Activated T-helper 1 cell treated with anti-CD3 and anti-CD28 coated beads, Interleukin-12 subunit alpha, Interleukin-12 subunit beta, Interleukin-2, Interleukin-4 antibody, amounts not matched to agents 30 ng/mL and 10 ng/mL and 1 ng/mL, durations not matched to agents 14 hours and 24 hours and 36 hours (primary cell): ENCODE results near the gene KDM4C. TPM values are rescaled to one million over a fixed set of nuclear protein-coding genes. Genes with fewer than 3 reads are reported as not detected.
"Not testable (repeated sequence)": the region's sequence is repeated elsewhere in the genome, so short reads cannot be mapped to it uniquely, and the experiment has no call there.

Source experiments
- DNase-seq: peaks from one replicate; pipeline ENCODE4 v3.0.0; 2021; ENCODE audit warnings: low spot score
- H3K27ac Mint-ChIP-seq: one replicate; pipeline ENCODE4 v1.8.0; 2021; ENCODE audit warnings: mild to moderate bottlenecking, mixed read lengths
- H3K27me3 Mint-ChIP-seq: one replicate; pipeline ENCODE4 v1.8.0; 2022; ENCODE audit warnings: mild to moderate bottlenecking, moderate library complexity, mixed read lengths; ENCODE audit not compliant: insufficient read depth
- H3K36me3 Mint-ChIP-seq: one replicate; pipeline ENCODE4 v1.8.0; 2021; ENCODE audit warnings: low read depth, mixed read lengths
- H3K4me1 Mint-ChIP-seq: one replicate; pipeline ENCODE4 v1.8.0; 2021; ENCODE audit warnings: low read depth, mixed read lengths
- H3K4me3 Mint-ChIP-seq: one replicate; pipeline ENCODE4 v1.8.0; 2021; ENCODE audit warnings: mild to moderate bottlenecking, moderate library complexity, mixed read lengths
- H3K9me3 Mint-ChIP-seq: one replicate; pipeline ENCODE4 v1.8.0; 2021; ENCODE audit warnings: mixed read lengths
- intact Hi-C: fragments of 100-400 bp; cut with micrococcal nuclease; formaldehyde crosslinking; loops from one replicate; pipeline ENCODE4 v1.15.1; 2024
- total RNA-seq: library from RNA; stranded (reverse); gene quantifications from 2 replicates; pipeline ENCODE4 v1.2.3, GENCODE V29; 2022

Gene KDM4C
- 35.9 and 41.4 TPM in 2 replicates for total RNA-seq

DNA sequence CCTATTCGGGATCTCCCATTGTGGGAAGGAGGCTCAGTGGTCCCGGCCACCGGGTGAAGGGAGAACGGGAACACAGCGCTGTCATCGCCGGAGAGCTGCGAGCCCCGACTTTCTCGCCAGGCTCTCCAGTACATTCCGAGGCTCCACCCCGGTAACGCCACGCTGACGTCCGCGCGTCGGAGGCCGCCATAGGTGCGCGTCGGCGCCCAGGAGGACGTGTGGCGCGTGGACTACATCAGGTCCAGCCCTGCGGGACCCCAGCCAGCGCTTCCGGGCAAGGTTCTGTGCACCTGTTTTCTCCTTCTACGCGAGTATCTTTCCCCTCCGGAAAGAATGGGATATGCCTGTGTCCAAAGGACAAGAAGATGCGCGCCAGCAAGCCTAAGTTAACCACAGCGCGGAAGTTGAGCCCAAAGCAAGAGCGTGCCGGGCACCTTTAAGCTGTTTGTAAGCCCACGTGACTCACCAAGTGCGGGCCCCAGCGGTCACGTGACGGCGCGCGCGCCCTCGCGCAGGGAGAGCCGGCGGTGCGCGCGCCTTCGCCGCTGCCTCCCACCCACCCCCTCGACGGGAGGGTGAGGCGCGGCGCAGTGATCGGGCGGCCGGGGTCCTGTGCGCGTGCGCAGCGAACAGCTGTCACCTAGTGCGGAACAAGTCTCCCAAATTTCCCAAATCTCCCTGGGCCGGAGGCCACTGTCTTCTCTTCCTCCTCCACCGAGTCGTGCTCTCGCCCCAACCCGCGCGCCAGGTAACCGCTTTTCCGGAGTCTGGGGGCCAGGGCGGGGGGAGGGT lies at the start of gene KDM4C:
KDM4C (plus strand) TSS at position 518 of the 792 bp plus-strand sequence. CDS start 35,016 bp downstream, outside the sequence.
- peak within 1 kb of the TSS; percentile 99 for H3K27ac Mint-ChIP-seq
- DNase-seq: peak; percentile 91
- intact Hi-C loops: loop anchor here (1.0 to 10.0 kb wide), 15 partner anchors 41 to 1219 kb away; partner anchors contain the start of genes ERMP1, RIC1 and UHRF2
- H3K27me3 Mint-ChIP-seq: no peaks in the 10 kb centered on the region
- H3K36me3 Mint-ChIP-seq: peaks cover 2% of the 10 kb centered on the region
- no peaks in the 10 kb centered on the region for H3K9me3 Mint-ChIP-seq
- H3K4me3 Mint-ChIP-seq: peak within 1 kb of the TSS; percentile 99
- H3K4me1 Mint-ChIP-seq: peaks cover 12% of the 10 kb centered on the region

- H3K4me1 Mint-ChIP-seq: peaks cover 7% of the 10 kb centered on the region
- H3K27me3 Mint-ChIP-seq: no peaks in the 10 kb centered on the region
- peaks cover 3% of the 10 kb centered on the region for H3K9me3 Mint-ChIP-seq
- H3K27ac Mint-ChIP-seq: no peak overlapping the region
- intact Hi-C loops: no loop called here
- H3K36me3 Mint-ChIP-seq: peaks cover 2% of the 10 kb centered on the region
- DNase-seq: no peak
- H3K4me3 Mint-ChIP-seq: no peak overlapping the region
Observed at GRCh38 chr9:6708732-6709131, 49.0 kb upstream of the KDM4C start.

- H3K4me3 Mint-ChIP-seq: no peak overlapping the region
- no peak overlapping the region for H3K27ac Mint-ChIP-seq
- no peaks in the 10 kb centered on the region for H3K27me3 Mint-ChIP-seq
- H3K9me3 Mint-ChIP-seq: peaks cover 3% of the 10 kb centered on the region
- no peak for DNase-seq
- no peaks in the 10 kb centered on the region for H3K36me3 Mint-ChIP-seq
- intact Hi-C loops: no loop called here
- H3K4me1 Mint-ChIP-seq: peaks cover 4% of the 10 kb centered on the region
Observed at GRCh38 chr9:6711403-6711802, 46.4 kb upstream of the KDM4C start.

DNA sequence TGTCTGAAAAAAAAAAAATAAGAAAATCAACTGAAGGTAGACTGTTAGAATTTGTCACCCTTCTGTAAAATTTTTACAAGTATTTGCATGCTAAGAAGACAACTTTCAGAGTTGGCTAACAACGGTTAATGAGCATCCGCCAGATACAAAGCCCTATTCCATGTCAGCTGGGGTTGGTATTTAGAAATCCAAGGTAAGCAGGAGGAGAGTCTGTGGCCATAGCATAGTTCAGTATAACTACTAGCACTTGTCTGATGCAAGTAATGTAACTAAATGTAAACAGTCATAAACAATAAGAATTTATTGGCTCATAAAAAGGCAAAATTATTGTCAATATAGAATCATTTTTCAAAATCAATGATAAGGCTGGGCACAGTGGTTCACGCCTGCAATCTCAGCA lies 45.7 kb upstream of the KDM4C start:
- intact Hi-C loops: no loop called here
- Mint-ChIP-seq H3K36me3 (no peaks in the 10 kb centered on the region), H3K27ac (no peak overlapping the region), H3K4me1 (peaks cover 7% of the 10 kb centered on the region), H3K4me3 (no peak overlapping the region), H3K9me3 (peaks cover 3% of the 10 kb centered on the region), H3K27me3 (no peaks in the 10 kb centered on the region)
- DNase-seq: no peak

- H3K27ac Mint-ChIP-seq: no peak overlapping the region
- no peaks in the 10 kb centered on the region for H3K36me3 Mint-ChIP-seq
- H3K27me3 Mint-ChIP-seq: peaks cover 4% of the 10 kb centered on the region
- peaks cover 7% of the 10 kb centered on the region for H3K4me1 Mint-ChIP-seq
- intact Hi-C loops: no loop called here
- H3K9me3 Mint-ChIP-seq: no peaks in the 10 kb centered on the region
- no peak overlapping the region for H3K4me3 Mint-ChIP-seq
- no peak for DNase-seq
Observed at GRCh38 chr9:6714176-6714575, 43.6 kb upstream of the KDM4C start.

- H3K27me3 Mint-ChIP-seq, H3K9me3 Mint-ChIP-seq, DNase-seq, H3K4me1 Mint-ChIP-seq, H3K36me3 Mint-ChIP-seq, intact Hi-C loops: not testable (repeated sequence)
- H3K4me3 Mint-ChIP-seq: peak overlapping the region; percentile 84
- H3K27ac Mint-ChIP-seq: peak overlapping the region; percentile 83
Observed at GRCh38 chr9:6715153-6715754, 42.5 kb upstream of the KDM4C start.

DNA sequence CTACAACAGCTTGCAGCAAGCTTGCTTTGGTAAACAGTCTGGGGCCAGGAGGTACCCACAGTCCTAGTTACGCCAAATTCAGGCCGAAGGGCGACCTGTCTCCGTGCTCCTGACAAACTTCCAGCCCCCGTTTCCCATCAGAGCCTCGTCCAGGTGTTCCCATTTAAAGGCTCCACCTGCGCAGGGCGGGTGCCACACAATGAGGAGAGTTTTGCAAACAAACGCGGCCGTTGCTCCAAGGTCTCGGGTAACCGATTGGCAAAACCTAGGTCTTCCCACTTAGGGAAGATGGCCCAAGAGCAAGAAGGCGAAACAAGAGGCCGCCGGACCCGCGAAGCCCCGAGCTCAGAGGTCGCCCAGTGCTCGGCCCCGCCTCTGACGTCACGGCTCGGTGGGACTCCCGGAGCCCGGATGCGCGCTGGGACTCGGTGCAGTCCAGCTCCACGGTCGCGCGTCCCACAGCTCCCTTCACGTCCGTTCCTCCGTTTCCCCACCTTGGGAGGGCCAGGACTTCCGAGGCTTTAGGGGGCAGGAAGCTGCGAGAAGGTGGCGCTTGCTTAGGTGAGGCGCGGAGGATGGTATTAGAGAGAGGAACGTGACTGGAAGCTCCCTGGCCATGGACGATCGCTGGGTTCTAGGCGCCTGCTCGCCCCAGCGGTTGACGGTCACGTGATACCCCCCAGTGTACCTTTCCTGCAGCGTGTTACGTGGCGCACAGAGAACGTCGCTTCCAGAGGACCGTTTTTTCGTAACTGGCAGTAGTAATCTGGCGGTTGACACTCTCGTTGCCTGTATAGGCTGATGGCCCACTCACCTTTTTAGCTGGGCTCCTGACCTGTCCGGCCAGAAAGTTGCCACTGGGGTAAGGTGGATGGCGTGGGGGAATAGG lies 41.8 kb upstream of the KDM4C start:
- Mint-ChIP-seq H3K9me3 (no peaks in the 10 kb centered on the region), H3K27me3 (peaks cover 4% of the 10 kb centered on the region), H3K4me3 (peak overlapping the region; percentile 84), H3K4me1 (peaks cover 7% of the 10 kb centered on the region), H3K27ac (peak overlapping the region; percentile 83), H3K36me3 (no peaks in the 10 kb centered on the region)
- DNase-seq: peak; percentile 61
- intact Hi-C loops: loop anchor here (1.0 kb wide), 3 partner anchors 12 to 41 kb away; partner anchors contain the start of gene KDM4C

DNA sequence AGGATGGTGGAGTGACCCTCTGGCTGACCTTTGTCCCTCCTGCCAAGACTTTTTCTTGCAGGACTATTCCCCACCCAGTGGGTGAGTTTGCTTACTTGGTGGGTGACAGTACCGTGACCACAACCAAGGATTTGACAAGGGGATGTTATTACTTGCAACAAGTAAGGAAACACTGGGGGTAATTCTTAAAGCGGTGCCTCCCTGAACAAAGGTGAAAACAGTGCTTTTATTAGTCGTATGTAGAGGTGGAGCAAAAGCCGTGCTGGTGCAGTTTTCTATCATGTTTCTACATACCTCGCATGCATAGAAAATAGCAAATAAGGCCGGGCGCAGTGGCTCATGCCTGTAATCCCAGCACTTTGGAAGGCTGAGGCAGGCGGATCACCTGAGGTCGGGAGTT lies 41.0 kb upstream of the KDM4C start:
- DNase-seq: no peak
- Mint-ChIP-seq H3K27me3 (peaks cover 4% of the 10 kb centered on the region), H3K36me3 (no peaks in the 10 kb centered on the region), H3K27ac (peak overlapping the region; percentile 83), H3K4me1 (peaks cover 7% of the 10 kb centered on the region), H3K4me3 (peak overlapping the region; percentile 84), H3K9me3 (no peaks in the 10 kb centered on the region)
- intact Hi-C loops: loop anchor here (1.0 kb wide), 3 partner anchors 12 to 41 kb away; partner anchors contain the start of gene KDM4C

DNA sequence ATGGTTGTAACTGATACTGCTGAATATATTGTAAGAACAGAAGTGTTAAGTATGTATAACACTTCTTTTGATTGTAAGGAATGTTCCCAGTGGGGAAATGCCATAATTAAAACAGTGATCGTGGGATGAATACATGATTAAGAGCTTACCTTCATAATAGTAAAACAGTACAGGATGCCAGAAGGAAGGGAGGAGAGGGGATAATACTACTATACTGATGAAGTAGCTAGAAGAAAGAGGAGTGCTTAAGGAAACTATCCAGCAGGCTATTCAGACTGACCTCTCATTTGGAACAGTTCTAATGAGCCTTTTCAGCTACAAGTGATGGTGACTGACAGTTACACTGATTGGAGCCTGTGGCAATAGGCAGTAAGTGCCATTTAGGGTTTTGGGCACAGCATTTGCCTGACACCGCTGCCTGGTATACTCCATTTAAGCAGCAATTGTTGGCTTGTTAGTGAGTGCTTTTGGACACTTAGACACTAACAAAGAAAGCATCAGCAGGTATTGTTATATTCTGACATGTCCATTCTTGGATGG lies 33.8 kb upstream of the KDM4C start:
- Mint-ChIP-seq H3K36me3 (no peaks in the 10 kb centered on the region), H3K4me1 (no peaks in the 10 kb centered on the region)
- intact Hi-C loops: no loop called here

GRCh38 chr9:6733257-6733656 lies 24.5 kb upstream of the KDM4C start:
- Mint-ChIP-seq H3K27me3 (no peaks in the 10 kb centered on the region), H3K36me3 (no peaks in the 10 kb centered on the region), H3K4me1 (no peaks in the 10 kb centered on the region), H3K27ac (no peak overlapping the region), H3K4me3 (no peak overlapping the region), H3K9me3 (no peaks in the 10 kb centered on the region)
- intact Hi-C loops: no loop called here
- DNase-seq: no peak

More for the DNA sequence above, 33.8 kb upstream of the KDM4C start:
- DNase-seq: no peak
- H3K4me3 Mint-ChIP-seq: no peak overlapping the region
- no peaks in the 10 kb centered on the region for H3K27me3 Mint-ChIP-seq
- H3K27ac Mint-ChIP-seq: no peak overlapping the region
- no peaks in the 10 kb centered on the region for H3K9me3 Mint-ChIP-seq

GRCh38 chr9:6733831-6734230 lies 23.9 kb upstream of the KDM4C start:
- DNase-seq: no peak
- intact Hi-C loops: no loop called here
- no peaks in the 10 kb centered on the region for H3K4me1 Mint-ChIP-seq
- no peaks in the 10 kb centered on the region for H3K36me3 Mint-ChIP-seq
- no peak overlapping the region for H3K27ac Mint-ChIP-seq
- no peaks in the 10 kb centered on the region for H3K9me3 Mint-ChIP-seq
- no peaks in the 10 kb centered on the region for H3K27me3 Mint-ChIP-seq
- H3K4me3 Mint-ChIP-seq: no peak overlapping the region

DNA sequence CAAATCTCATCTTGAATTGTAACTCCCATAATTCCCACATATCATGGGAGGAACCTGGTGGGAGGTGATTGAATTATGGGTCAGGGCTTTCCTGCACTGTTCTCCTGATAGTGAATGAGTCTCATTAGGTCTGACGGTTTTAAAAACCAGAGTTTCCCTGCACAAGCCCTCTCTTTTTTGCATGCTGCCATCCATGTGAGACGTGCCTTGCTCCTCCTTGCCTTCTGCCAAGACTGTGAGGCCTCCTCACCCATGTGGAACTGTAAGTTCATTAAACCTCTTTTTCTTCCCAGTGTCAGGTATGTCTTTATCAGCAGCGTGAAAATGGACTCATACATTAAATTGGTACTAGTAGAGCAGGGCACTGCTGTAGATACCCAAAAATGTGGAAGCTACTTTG lies 22.4 kb upstream of the KDM4C start:
- Mint-ChIP-seq H3K4me1 (no peaks in the 10 kb centered on the region), H3K27ac (no peak overlapping the region), H3K27me3 (no peaks in the 10 kb centered on the region), H3K9me3 (no peaks in the 10 kb centered on the region), H3K36me3 (no peaks in the 10 kb centered on the region), H3K4me3 (no peak overlapping the region)
- intact Hi-C loops: loop anchor here (5.0 kb wide), 1 partner anchor 148 kb away; no protein-coding TSS in a partner anchor
- no peak for DNase-seq
